NCI-H526 (cell line): Measurements from ENCODE around the gene TEP1.
A peak's percentile ranks its signal among the peaks of the same experiment; 100 is the strongest.
"Not testable (repeated sequence)": the region's sequence is repeated elsewhere in the genome, so short reads cannot be mapped to it uniquely, and the experiment has no call there.

Experiments used
- DNase-seq, 2 experiments: peaks; one replicate each; lab custom pipeline; 2025; lab: John Stamatoyannopoulos, UW

The TEP1 gene

DNA sequence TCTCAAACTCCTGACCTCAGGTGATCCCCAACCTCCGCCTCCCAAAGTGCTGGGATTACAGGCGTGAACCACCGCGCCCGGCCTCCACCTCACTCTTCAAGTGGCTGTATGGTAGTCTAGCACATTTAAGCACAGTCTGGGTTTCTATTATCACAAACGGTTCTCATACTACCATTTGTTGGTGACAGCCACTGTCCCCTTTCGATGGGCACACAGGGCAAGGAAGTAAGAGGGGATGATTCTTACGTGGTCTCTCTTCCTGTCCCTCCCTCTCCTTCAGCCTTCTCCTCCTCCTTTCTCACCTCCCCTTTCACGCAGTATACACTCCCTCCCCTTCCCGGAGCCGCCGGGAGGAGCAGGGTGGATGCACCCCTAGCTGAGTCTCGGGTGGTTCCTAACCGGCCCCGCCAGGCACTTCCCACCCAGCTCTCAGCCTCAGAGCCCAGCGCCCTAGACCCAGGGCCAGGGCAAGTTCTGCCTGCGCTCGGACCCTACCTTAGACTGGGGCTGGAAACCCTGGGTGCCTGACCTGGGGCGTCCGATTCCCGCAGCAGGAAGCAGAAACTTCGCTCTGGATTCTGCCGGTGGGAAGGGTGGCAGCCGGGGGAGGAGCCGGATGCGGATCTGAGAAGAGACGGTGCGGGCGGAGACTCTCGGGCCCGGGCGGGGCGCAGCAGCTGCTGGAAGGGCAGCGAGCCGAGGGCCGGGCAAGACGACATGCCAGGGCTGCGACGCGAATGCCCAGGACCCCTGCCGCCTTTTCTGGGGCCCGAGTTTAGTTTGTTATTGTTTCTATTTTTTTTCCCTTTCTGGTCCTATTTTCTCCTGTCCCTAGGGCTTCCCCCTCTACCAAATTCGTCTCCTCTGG, at the start of gene TEP1:
Gene TEP1, minus strand, starts transcription at position 626 of the 868 bp plus-strand sequence. CDS start 5,062 bp downstream, outside the sequence.
- peak; percentile 62 to 91 for DNase-seq

- peak; percentile 99 to 100 for DNase-seq
Observed at GRCh38 chr14:20461225-20462141, 48.2 kb upstream of the TEP1 start, which contains the start of gene PIP4P1. TSS of gene PIP4P1 (minus strand) at chr14:20461434. CDS start at chr14:20461325, 109 bp downstream.

- peak; percentile 37 to 79 for DNase-seq
Observed at GRCh38 chr14:20460458-20461224, 47.3 kb upstream of the TEP1 start.

DNA sequence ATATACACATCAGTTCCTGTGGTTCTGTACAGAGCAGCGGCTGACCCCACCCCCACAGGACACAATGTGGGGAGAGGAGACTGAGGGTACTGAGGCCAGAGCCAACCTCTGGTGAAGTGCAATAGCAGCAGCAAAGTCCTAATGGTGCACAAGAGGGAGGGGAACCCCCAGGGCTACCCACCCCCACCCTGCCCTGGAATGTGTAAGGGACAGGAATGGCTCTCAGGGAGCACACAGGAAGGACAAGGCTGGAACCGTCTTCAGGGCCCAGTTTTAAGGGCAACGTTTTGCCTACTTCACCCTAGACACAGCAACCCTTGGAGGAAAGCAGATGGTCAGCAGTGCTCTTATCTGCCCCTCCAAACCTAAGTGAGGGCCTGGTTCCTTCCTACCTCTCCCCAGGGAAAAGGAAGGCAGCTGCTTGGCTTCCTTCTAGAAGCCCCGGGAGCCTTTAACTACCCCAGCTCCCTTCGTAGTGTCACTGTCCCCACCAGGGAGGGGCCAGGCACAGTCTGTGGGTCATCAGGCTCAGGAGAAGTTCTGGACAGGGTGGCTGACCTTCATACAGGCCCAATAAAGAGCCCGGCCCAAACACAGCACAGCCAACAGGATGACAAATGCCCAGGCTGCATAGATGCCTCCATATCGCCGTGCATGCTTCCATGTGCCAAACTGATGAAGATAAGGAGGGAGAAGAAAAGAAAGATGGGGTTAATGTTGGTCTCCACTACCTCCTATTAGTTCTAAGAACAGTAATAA, 44.9 kb upstream of the TEP1 start:
- no peak for DNase-seq

- DNase-seq = no peak
Observed at GRCh38 chr14:20456971-20457370, 43.7 kb upstream of the TEP1 start.

- DNase-seq = peak; percentile 83 to 85
Observed at GRCh38 chr14:20455355-20456300, 42.3 kb upstream of the TEP1 start.

- DNase-seq = peak; percentile 98 to 99
Observed at GRCh38 chr14:20454516-20455354, 41.4 kb upstream of the TEP1 start, which contains the start of the genes APEX1 and OSGEP. TSS of gene APEX1 (plus strand) at chr14:20455226. CDS start at chr14:20455646, 420 bp downstream. TSS of gene OSGEP (minus strand) at chr14:20454812. CDS start at chr14:20454683, 129 bp downstream.

- not testable (repeated sequence) for DNase-seq
Observed at GRCh38 chr14:20452831-20453230, 39.5 kb upstream of the TEP1 start.

DNA sequence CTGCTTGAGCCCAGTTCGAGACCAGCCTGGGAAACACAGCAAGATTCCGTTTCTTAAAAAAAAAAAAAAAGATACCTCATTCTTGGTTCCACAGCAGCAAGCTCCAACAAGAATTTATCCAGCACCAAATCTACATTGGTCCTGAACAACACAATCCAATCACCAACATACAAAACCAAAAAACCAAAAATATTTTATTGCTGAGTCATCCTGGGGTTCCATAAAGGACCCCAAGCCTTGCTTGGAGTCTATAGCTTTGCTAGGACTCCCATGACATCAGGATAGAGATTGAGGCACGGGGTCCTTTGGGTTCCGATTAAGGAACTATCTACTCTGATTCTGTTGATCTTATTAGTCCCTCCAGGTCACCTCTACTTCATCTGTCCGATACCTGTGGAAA, 33.6 kb upstream of the TEP1 start:
- no peak for DNase-seq

DNA sequence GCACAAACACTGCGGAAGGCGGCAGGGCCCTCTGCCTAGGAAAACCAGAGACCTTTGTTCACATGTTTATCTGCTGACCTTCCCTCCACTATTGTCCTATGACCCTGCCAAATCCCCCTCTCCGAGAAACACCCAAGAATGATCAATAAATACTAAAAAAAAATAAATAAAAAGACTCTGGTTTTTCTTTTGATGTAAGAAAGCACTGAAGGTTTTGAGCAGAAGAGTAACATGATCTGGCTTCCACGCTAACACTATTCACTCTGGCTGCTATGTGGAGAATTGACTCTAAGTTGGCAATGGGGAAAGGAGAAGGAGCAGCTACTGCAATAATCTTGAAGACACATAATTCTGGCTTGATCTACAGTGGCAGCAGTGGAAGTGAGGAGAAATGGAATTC, 30.3 kb upstream of the TEP1 start:
- not testable (repeated sequence) for DNase-seq

DNA sequence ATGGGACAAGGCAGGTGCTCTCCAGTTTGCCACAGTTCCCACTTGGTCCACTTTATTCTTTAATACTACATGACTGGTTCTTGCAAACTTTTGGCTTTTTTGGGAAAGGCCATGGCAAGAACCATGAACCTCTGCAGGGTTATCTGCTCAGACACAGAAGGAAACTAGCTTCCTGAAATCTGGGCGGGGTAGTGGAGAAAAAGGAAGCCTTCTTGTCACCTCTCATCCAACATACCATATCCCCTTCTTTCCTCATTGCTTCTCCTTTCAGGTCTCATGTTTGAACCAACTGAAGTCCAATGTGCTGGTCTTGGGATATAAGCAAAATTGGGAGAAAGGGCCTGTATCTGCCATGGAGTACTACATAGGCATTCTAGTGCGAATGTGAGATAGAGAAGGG, 28.2 kb upstream of the TEP1 start:
- no peak for DNase-seq

GRCh38 chr14:20440882-20441281, 27.6 kb upstream of the TEP1 start:
- DNase-seq = no peak

DNA sequence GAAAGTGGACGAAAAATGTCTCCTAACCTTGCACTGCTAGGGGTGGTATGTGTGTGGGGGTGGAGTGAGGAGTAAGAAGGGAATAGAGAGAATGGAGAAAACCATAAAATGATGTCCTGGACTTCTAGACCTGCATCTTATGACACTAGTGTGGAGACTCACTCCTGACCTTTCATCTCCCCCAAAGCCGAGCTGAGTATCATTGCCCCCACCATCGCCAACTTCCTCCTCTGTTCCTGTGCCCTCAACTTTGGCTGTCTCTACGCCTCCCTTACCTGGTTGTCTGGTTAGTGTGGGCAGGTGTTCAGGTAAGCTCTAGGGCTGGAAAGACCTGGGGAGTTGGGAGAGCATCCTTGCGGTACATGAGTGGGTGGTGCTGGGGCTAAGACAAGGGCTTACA, 27.2 kb upstream of the TEP1 start:
- no peak for DNase-seq

- no peak for DNase-seq
Observed at GRCh38 chr14:20438664-20439063, 25.4 kb upstream of the TEP1 start.

DNA sequence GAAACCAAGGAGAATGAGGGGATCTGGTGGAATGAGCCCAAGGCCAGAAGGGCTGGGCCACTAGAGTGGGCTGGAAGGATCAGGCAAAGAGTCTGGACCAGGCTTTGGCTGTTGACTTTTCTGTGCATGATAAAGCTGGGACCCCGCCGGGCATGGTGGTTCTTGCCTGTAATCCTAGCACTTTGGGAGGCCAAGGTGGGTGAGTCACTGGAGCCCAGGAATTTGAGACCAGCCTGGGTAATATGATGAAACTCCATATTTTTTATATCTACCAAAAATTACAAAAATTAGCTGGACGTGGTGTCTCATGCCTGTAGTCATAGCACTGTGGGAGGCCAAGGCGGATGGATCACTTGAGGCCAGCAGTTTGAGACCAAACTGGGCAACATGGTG, 23.1 kb upstream of the TEP1 start:
- no peak for DNase-seq

DNA sequence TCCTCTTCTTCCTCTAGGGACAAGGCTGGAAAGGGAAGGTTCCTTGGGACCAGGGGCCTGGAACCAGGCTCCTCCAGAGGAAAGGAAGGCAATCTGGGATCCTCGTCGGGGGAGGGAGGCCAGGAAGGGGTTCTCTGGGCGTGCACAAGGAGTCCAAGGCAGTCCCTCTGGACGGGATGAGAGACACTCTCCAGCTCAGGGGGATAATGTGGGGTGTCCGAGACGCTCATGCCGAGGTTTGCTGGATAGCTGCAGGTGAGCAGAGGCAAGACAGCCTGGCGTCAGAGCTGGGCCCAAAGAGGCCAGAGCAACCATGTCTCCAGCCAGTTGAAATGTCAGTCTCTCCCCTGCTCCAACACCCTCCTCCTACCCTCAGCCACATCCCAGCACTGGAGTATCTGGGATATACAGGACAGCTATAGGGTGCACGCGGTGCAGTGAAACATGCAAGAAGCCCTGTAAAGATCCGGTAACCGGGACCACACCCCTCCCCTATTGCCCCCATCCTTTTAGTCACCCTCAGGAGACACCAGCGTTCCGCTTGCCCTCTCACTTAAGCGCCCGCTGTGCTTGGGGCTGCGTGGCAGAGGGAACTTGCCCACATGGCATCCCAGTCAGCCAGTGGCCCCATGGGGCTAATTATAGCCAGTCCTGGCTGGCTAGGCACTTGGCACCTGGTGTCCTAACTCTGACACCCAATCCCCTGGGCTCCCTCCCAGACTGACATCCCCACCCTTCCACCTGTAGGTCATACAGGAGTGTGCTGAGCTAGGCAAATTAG, 22.5 kb upstream of the TEP1 start, which contains the start of gene KLHL33:
Gene KLHL33, minus strand, starts transcription at position 585 of the 781 bp plus-strand sequence. Its CDS starts 355 bp downstream, at position 230.
- DNase-seq = peak; percentile 15 to 61

- DNase-seq = peak in 1 of 2 experiments; percentile 7
Observed at GRCh38 chr14:20434701-20435581, 21.6 kb upstream of the TEP1 start.
